MCF 10A (cell line): Measurements from ENCODE around the gene TBCK. TPM values are rescaled to one million over a fixed set of nuclear protein-coding genes. Genes with fewer than 3 reads are reported as not detected.

Experiments used
- BruUV-seq: library from RNA; stranded (reverse); fragments of 400-500 nt; replicated peaks from 2 replicates; lab custom pipeline; 2021; lab: Mats Ljungman, UMichigan
- CTCF ChIA-PET: fragments of 300-600 bp; sonication (Branson Sonifier 250); formaldehyde crosslinking; extraction: SDS; loops from one replicate; lab custom pipeline; 2021; ENCODE audit warnings: antibody characterized with exemption, inconsistent platforms; lab: Yijun Ruan, JAX
- POLR2A ChIA-PET: fragments of 300-600, 350-650 bp; sonication (Branson Sonifier 250); formaldehyde crosslinking; extraction: SDS; loops from one replicate; lab custom pipeline; 2020; ENCODE audit warnings: antibody characterized with exemption, inconsistent platforms; lab: Yijun Ruan, JAX
- DNase-seq: peaks from one replicate; pipeline ENCODE4 v3.0.0-alpha.2; 2018; ENCODE audit not compliant: unreplicated experiment
- H3K27ac Mint-ChIP-seq: one replicate; pipeline ENCODE4 v1.8.0; 2022; ENCODE audit warnings: mild to moderate bottlenecking, low read depth, mixed read lengths; ENCODE audit not compliant: unreplicated experiment
- H3K27me3 Mint-ChIP-seq: one replicate; pipeline ENCODE4 v1.8.0; 2022; ENCODE audit warnings: mixed read lengths; ENCODE audit not compliant: insufficient read depth, unreplicated experiment
- H3K36me3 Mint-ChIP-seq: one replicate; pipeline ENCODE4 v1.8.0; 2022; ENCODE audit warnings: mild to moderate bottlenecking, moderate library complexity, mixed read lengths; ENCODE audit not compliant: insufficient read depth, unreplicated experiment
- H3K4me1 Mint-ChIP-seq: one replicate; pipeline ENCODE4 v1.8.0; 2022; ENCODE audit warnings: mixed read lengths; ENCODE audit not compliant: insufficient read depth, unreplicated experiment
- H3K4me3 Mint-ChIP-seq: one replicate; pipeline ENCODE4 v1.8.0; 2022; ENCODE audit warnings: mild to moderate bottlenecking, moderate library complexity, mixed read lengths; ENCODE audit not compliant: unreplicated experiment
- H3K9me3 Mint-ChIP-seq: one replicate; pipeline ENCODE4 v1.8.0; 2022; ENCODE audit warnings: mixed read lengths; ENCODE audit not compliant: unreplicated experiment
- CTCF ChIP-seq: fragments of 200-600 bp; IDR thresholded peaks from one replicate; pipeline ENCODE4 v1.8.0; 2022; ENCODE audit warnings: antibody characterized with exemption, mild to moderate bottlenecking; ENCODE audit not compliant: unreplicated experiment
- intact Hi-C: fragments of 100-400 bp; cut with micrococcal nuclease; formaldehyde crosslinking; loops from 2 replicates; pipeline ENCODE4 v1.14.1; 2022
- total RNA-seq: library from RNA; stranded (reverse); gene quantifications from 2 replicates; pipeline ENCODE4 v1.2.3, GENCODE V29; 2022

The TBCK gene
- total RNA-seq, 1 experiment from 2014 or later = 27.8 TPM

GRCh38 chr4:106314960-106315359 lies 1.0 kb downstream of the TBCK start:
- intact Hi-C loops = loop anchor here (2.0 kb wide), 1 partner anchor 48 kb away; no protein-coding TSS in a partner anchor
- no peak for TF ChIP-seq CTCF
- DNase-seq = no peak
- Mint-ChIP-seq H3K27me3 (no peaks in the 10 kb centered on the region), H3K27ac (no peak overlapping the region), H3K9me3 (no peaks in the 10 kb centered on the region), H3K4me1 (peaks cover 25% of the 10 kb centered on the region), H3K4me3 (no peak overlapping the region), H3K36me3 (peaks cover 5% of the 10 kb centered on the region)
- no TSS peak for BruUV-seq
- ChIA-PET CTCF (interaction anchor here (0.5 to 0.6 kb wide), 2 partner anchors 13 to 625 kb away, joined by 3 to 4 read pairs; no protein-coding TSS in a partner anchor), POLR2A (interaction anchor here (0.6 to 2.7 kb wide), 10 partner anchors 8 to 1821 kb away, joined by 3 to 13 read pairs (median 4); no protein-coding TSS in a partner anchor)

GRCh38 chr4:106312997-106313522 lies 2.9 kb downstream of the TBCK start:
- TF ChIP-seq CTCF = no peak
- Mint-ChIP-seq H3K27ac (no peak overlapping the region), H3K9me3 (no peaks in the 10 kb centered on the region), H3K4me1 (peaks cover 13% of the 10 kb centered on the region), H3K4me3 (no peak overlapping the region), H3K27me3 (no peaks in the 10 kb centered on the region), H3K36me3 (peaks cover 5% of the 10 kb centered on the region)
- CTCF ChIA-PET = interaction anchor here (0.5 to 1.0 kb wide), 4 partner anchors 9 to 1495 kb away, joined by 3 to 4 read pairs (median 3); no protein-coding TSS in a partner anchor
- DNase-seq = no peak
- no TSS peak for BruUV-seq
- POLR2A ChIA-PET = interaction anchor here (1.4 to 2.1 kb wide), 2 partner anchors 8 to 10 kb away, joined by 3 to 5 read pairs; no protein-coding TSS in a partner anchor
- intact Hi-C loops = no loop called here

GRCh38 chr4:106312377-106312776 lies 3.6 kb downstream of the TBCK start:
- Mint-ChIP-seq H3K4me3 (no peak overlapping the region), H3K9me3 (no peaks in the 10 kb centered on the region), H3K27ac (no peak overlapping the region), H3K4me1 (peaks cover 12% of the 10 kb centered on the region), H3K36me3 (peaks cover 5% of the 10 kb centered on the region), H3K27me3 (no peaks in the 10 kb centered on the region)
- DNase-seq = no peak
- ChIA-PET POLR2A (interaction anchor here (2.1 kb wide), 1 partner anchor 8 kb away, joined by 5 read pairs; no protein-coding TSS in a partner anchor), CTCF (interaction anchor here (1.0 kb wide), 1 partner anchor 10 kb away, joined by 3 read pairs; no protein-coding TSS in a partner anchor)
- TF ChIP-seq CTCF = no peak
- intact Hi-C loops = no loop called here
- BruUV-seq = no TSS peak

GRCh38 chr4:106306561-106306960 lies 9.4 kb downstream of the TBCK start:
- H3K36me3 Mint-ChIP-seq = peaks cover 24% of the 10 kb centered on the region
- TF ChIP-seq CTCF = no peak
- no peak overlapping the region for H3K4me3 Mint-ChIP-seq
- no TSS peak for BruUV-seq
- no peaks in the 10 kb centered on the region for H3K27me3 Mint-ChIP-seq
- intact Hi-C loops = no loop called here
- H3K4me1 Mint-ChIP-seq = peaks cover 3% of the 10 kb centered on the region
- ChIA-PET CTCF (interaction anchor here (0.6 kb wide), 1 partner anchor 65 kb away, joined by 3 read pairs; no protein-coding TSS in a partner anchor), POLR2A (interaction anchor here (0.7 to 1.0 kb wide), 2 partner anchors 9 to 1682 kb away, joined by 3 to 8 read pairs; partner anchors contain the start of genes AIMP1 and TBCK)
- no peaks in the 10 kb centered on the region for H3K9me3 Mint-ChIP-seq
- no peak for DNase-seq
- no peak overlapping the region for H3K27ac Mint-ChIP-seq
